OCI-LY7 (cell line): ENCODE measurements around the gene TMEM26. TPM values are rescaled to one million over a fixed set of nuclear protein-coding genes. Genes with fewer than 3 reads are reported as not detected.

Experiments
- BruUV-seq: library from RNA; stranded (reverse); fragments of 400-500 nt; replicated peaks from 2 replicates; lab custom pipeline; 2021; lab: Mats Ljungman, UMichigan
- CTCF ChIA-PET: fragments of 300-600 bp; sonication (Branson Sonifier 250); formaldehyde crosslinking; loops from one replicate; lab custom pipeline; 2022; ENCODE audit warnings: antibody characterized with exemption; ENCODE audit not compliant: unreplicated experiment; lab: Charles Lee
- POLR2A ChIA-PET: fragments of 300-600 bp; sonication (Branson Sonifier 250); formaldehyde crosslinking; loops from one replicate; lab custom pipeline; 2022; ENCODE audit warnings: antibody characterized with exemption; lab: Charles Lee
- DNase-seq: peaks from one replicate; pipeline ENCODE4 v3.0.0-alpha.2; 2015; ENCODE audit warnings: low spot score
- H2AFZ ChIP-seq: fragments of 200-600 bp; sonication (generic), shearing (Covaris generic); 2 replicates; pipeline ENCODE4 v1.6.1; 2014; ENCODE audit warnings: mild to moderate bottlenecking, antibody characterized with exemption, low read length, moderate library complexity
- H3K27ac ChIP-seq: fragments of 200-600 bp; sonication (generic); 2 replicates; pipeline ENCODE4 v1.5.1; 2014; ENCODE audit warnings: mixed run types, low read depth, mild to moderate bottlenecking, moderate library complexity, low read length, inconsistent platforms; ENCODE audit not compliant: poor library complexity, severe bottlenecking
- H3K36me3 ChIP-seq: fragments of 200-600 bp; sonication (generic); 2 replicates; pipeline ENCODE4 v1.6.1; 2014; ENCODE audit warnings: mild to moderate bottlenecking, antibody characterized with exemption, low read length, moderate library complexity, mixed read lengths; ENCODE audit not compliant: insufficient read depth
- H3K4me1 ChIP-seq: fragments of 200-600 bp; sonication (generic); 2 replicates; pipeline ENCODE4 v1.5.1; 2014; ENCODE audit warnings: mild to moderate bottlenecking, low read length; ENCODE audit not compliant: insufficient read depth, poor library complexity, severe bottlenecking
- H3K4me2 ChIP-seq: fragments of 200-600 bp; sonication (generic); 2 replicates; pipeline ENCODE4 v1.6.1; 2014; ENCODE audit warnings: mild to moderate bottlenecking, low read length
- H3K4me3 ChIP-seq: fragments of 200-600 bp; sonication (generic); 2 replicates; pipeline ENCODE4 v1.5.1; 2014; ENCODE audit warnings: mild to moderate bottlenecking, low read depth, low read length; ENCODE audit not compliant: poor library complexity, severe bottlenecking
- H3K79me2 ChIP-seq: fragments of 200-600 bp; sonication (generic); 2 replicates; pipeline ENCODE4 v1.6.1; 2016; ENCODE audit warnings: low read depth, mild to moderate bottlenecking, low read length, moderate library complexity, mixed read lengths; ENCODE audit not compliant: insufficient read depth
- H3K9me2 ChIP-seq: fragments of 200-600 bp; sonication (generic); 2 replicates; pipeline ENCODE4 v1.6.1; 2016; ENCODE audit warnings: mild to moderate bottlenecking, low read length, mixed read lengths; ENCODE audit not compliant: insufficient read depth
- H3K9me3 ChIP-seq: fragments of 200-600 bp; sonication (generic); 2 replicates; pipeline ENCODE4 v1.6.1; 2014; ENCODE audit warnings: mild to moderate bottlenecking, mixed run types, low read length, mixed read lengths
- H4K20me1 ChIP-seq: fragments of 200-600 bp; sonication (generic); 2 replicates; pipeline ENCODE4 v1.6.1; 2014; ENCODE audit warnings: mild to moderate bottlenecking, antibody characterized with exemption, low read length, moderate library complexity, mixed read lengths; ENCODE audit not compliant: insufficient read depth
- EZH2phosphoT487 ChIP-seq: fragments of 200-600 bp; sonication (generic); IDR thresholded peaks from 2 replicates; pipeline ENCODE4 v1.6.1; 2018; ENCODE audit warnings: low read depth, borderline replicate concordance, mild to moderate bottlenecking, mixed run types, antibody characterized with exemption, low read length, moderate library complexity, mixed read lengths
- intact Hi-C: fragments of 100-400 bp; cut with micrococcal nuclease; formaldehyde crosslinking; loops from one replicate; pipeline ENCODE4 v1.10.0; 2022; ENCODE audit not compliant: unreplicated experiment
- total RNA-seq, 2 experiments: library from RNA; depleted of rRNA in 1 of 2; stranded (reverse); fragments of >200 nt in 1 of 2; shearing (Covaris generic) in 1 of 2; gene quantifications; 2 replicates each; pipeline ENCODE4 v1.2.3, GENCODE V29; 2014 to 2022
- TF ChIP-seq, protein P1 (sequence below): fragments of 200-600 bp; sonication (generic); conservative IDR thresholded peaks from 2 replicates; pipeline ENCODE4 v1.5.1; 2014; ENCODE audit warnings: mild to moderate bottlenecking, antibody characterized with exemption, low read length, moderate library complexity, mixed read lengths

Gene TMEM26
- total RNA-seq, 2 experiments from 2014 or later = 0.06 TPM; not detected in 1

DNA sequence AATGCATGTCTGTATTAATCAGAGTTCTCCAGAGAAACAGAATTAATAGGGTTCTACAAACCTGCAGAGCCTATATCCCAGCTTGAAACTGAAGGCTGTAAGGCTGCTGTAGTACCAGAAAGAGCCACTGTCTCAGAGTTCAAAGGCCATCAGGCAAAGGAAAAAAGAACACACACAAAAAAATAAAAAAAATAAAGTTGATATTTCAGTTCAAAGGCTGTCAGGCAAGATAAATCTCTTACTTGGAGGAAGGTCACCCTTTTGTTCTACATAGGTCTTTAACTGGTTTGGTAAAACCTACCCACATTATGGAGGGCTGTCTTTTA lies 12.0 kb upstream of the TMEM26 start:
- H4K20me1 ChIP-seq = no peaks in the 10 kb centered on the region; the same call in 1 of the 2 replicates
- CTCF ChIA-PET = no interaction called here
- no peaks in the 10 kb centered on the region for H3K9me3 ChIP-seq
- no peaks in the 10 kb centered on the region for H3K36me3 ChIP-seq
- POLR2A ChIA-PET = no interaction called here
- H3K9me2 ChIP-seq = no peaks in the 10 kb centered on the region
- TF ChIP-seq EZH2phosphoT487 = no peak
- TF ChIP-seq, protein P1, sequence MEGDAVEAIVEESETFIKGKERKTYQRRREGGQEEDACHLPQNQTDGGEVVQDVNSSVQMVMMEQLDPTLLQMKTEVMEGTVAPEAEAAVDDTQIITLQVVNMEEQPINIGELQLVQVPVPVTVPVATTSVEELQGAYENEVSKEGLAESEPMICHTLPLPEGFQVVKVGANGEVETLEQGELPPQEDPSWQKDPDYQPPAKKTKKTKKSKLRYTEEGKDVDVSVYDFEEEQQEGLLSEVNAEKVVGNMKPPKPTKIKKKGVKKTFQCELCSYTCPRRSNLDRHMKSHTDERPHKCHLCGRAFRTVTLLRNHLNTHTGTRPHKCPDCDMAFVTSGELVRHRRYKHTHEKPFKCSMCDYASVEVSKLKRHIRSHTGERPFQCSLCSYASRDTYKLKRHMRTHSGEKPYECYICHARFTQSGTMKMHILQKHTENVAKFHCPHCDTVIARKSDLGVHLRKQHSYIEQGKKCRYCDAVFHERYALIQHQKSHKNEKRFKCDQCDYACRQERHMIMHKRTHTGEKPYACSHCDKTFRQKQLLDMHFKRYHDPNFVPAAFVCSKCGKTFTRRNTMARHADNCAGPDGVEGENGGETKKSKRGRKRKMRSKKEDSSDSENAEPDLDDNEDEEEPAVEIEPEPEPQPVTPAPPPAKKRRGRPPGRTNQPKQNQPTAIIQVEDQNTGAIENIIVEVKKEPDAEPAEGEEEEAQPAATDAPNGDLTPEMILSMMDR = no peak
- no peaks in the 10 kb centered on the region for H3K79me2 ChIP-seq
- no TSS peak for BruUV-seq
- H3K4me3 ChIP-seq = no peak overlapping the region
- no peak overlapping the region for H3K27ac ChIP-seq
- no peak overlapping the region for H2AFZ ChIP-seq
- no peak overlapping the region for H3K4me2 ChIP-seq
- intact Hi-C loops = no loop called here
- DNase-seq = no peak
- no peaks in the 10 kb centered on the region for H3K4me1 ChIP-seq

DNA sequence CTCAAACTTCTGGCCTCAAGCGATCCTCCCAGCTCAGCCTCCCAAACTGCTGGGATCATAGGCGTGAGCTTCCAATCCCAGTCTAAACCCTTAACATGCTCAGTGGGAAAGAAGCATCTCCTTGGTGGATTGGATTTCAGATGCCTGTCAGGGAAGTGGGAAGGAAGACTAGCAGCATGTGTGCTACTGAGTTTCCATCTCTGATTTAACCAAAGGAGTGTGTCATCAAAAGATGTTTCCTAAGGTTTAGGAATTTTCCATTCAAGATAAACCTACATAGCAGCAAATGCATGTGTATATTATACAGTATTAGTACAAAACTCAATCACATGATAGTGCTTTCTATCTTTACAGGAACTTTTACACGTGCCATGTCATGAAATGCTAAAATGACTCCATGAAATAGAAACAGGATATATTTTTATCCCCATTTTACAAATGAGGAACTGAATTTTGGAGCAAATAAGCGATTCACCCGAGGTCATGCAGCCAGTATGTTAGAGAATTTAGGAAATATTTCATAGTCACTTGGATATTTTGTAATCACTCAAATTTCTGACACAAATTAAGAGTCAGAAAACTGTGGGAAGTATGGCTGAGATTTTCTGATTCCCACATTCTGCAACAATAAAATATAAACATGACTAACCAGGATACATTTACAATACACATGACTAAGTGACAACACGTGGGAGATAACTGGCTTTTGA lies 11.4 kb upstream of the TMEM26 start:
- no peak overlapping the region for H3K4me2 ChIP-seq

More for the DNA sequence above, 11.4 kb upstream of the TMEM26 start:
- no TSS peak for BruUV-seq
- Histone ChIP-seq H3K4me3 (no peak overlapping the region), H4K20me1 (no peaks in the 10 kb centered on the region; the same call in 1 of the 2 replicates), H3K79me2 (no peaks in the 10 kb centered on the region), H3K4me1 (no peaks in the 10 kb centered on the region), H3K36me3 (no peaks in the 10 kb centered on the region), H3K9me3 (no peaks in the 10 kb centered on the region), H3K9me2 (no peaks in the 10 kb centered on the region), H3K27ac (no peak overlapping the region), H2AFZ (no peak overlapping the region)
- intact Hi-C loops = no loop called here
- ChIA-PET POLR2A (no interaction called here), CTCF (no interaction called here)
- TF ChIP-seq EZH2phosphoT487 = no peak
- TF ChIP-seq, protein P1 = no peak
- no peak for DNase-seq
